ENCODE results near the gene GPER1. TPM values are rescaled to one million over a fixed set of nuclear protein-coding genes. Genes with fewer than 3 reads are reported as not detected.
"Not testable (repeated sequence)": the region's sequence is repeated elsewhere in the genome, so short reads cannot be mapped to it uniquely, and the experiment has no call there.

Gene GPER1
- total RNA-seq, 2 donors from 2014 or later: 5.7 to 8.2 TPM

- Histone ChIP-seq H3K27me3 (no peaks in the 10 kb centered on the region), H3K36me3 (no peaks in the 10 kb centered on the region), H3K9me3 (no peaks in the 10 kb centered on the region), H3K4me1 (peaks cover 6% of the 10 kb centered on the region), H3K9ac (ENCODE audit: low read depth in 2 of 2, low read length in 2 of 2) (no peak overlapping the region), H3K27ac (no peak overlapping the region), H3K4me3 (no peak overlapping the region)
- intact Hi-C loops (cut with DNase I): no loop called here
- no peak for TF ChIP-seq CTCF (IDR thresholded peaks at IDR 0.05)
- DNase-seq: no peak
Measured at GRCh38 chr7:1141651-1142050, 53.7 kb downstream of the GPER1 start.

GRCh38 chr7:1142051-1142635, 54.2 kb downstream of the GPER1 start:
- Histone ChIP-seq H3K9ac (ENCODE audit: low read depth in 2 of 2, low read length in 2 of 2) (no peak overlapping the region), H3K27ac (no peak overlapping the region), H3K4me3 (no peak overlapping the region), H3K9me3 (no peaks in the 10 kb centered on the region), H3K27me3 (no peaks in the 10 kb centered on the region), H3K36me3 (no peaks in the 10 kb centered on the region), H3K4me1 (peaks cover 6% of the 10 kb centered on the region)
- intact Hi-C loops (cut with DNase I): no loop called here
- DNase-seq: no peak
- no peak for TF ChIP-seq CTCF (IDR thresholded peaks at IDR 0.05)

GRCh38 chr7:1143031-1143430, 55.1 kb downstream of the GPER1 start:
- H3K4me1 ChIP-seq; H3K27me3 ChIP-seq; H3K9me3 ChIP-seq; intact Hi-C loops (cut with DNase I); DNase-seq; H3K27ac ChIP-seq; H3K9ac ChIP-seq (ENCODE audit: low read depth in 2 of 2, low read length in 2 of 2); H3K4me3 ChIP-seq; H3K36me3 ChIP-seq: not testable (repeated sequence)

Other genes with a start within 250 kb of the GPER1 start
- 10 to 100 TPM; 33.0 to 35.9 TPM for gene GET4, start 211.6 kb upstream of the GPER1 start, total RNA-seq
- 100 to 1,000 TPM; 107 to 201 TPM for gene ADAP1, start 133.4 kb upstream of the GPER1 start, total RNA-seq
- 10 to 100 TPM; 11.6 to 16.5 TPM for gene COX19, start 112.6 kb upstream of the GPER1 start, total RNA-seq
- gene CYP2W1, start 104.9 kb upstream of the GPER1 start, total RNA-seq: 1 to 10 TPM; 2.7 to 4.5 TPM
- 1 to 10 TPM; 2.9 to 9.0 TPM for gene GPR146, start 43.6 kb upstream of the GPER1 start, total RNA-seq
- 10 to 100 TPM; 26.2 to 38.7 TPM for gene ZFAND2A, start 72.1 kb downstream of the GPER1 start, total RNA-seq
- not detected for gene UNCX, start 144.8 kb downstream of the GPER1 start, total RNA-seq

All from colonic mucosa (tissue), 4 donors.